Pulmonary artery endothelial cell (primary cell): Measurements from ENCODE around the gene ZNF506. TPM values are rescaled to one million over a fixed set of nuclear protein-coding genes. Genes with fewer than 3 reads are reported as not detected.
"Not testable (repeated sequence)": the region's sequence is repeated elsewhere in the genome, so short reads cannot be mapped to it uniquely, and the experiment has no call there.

Source experiments
- DNase-seq: peaks from one replicate; pipeline ENCODE4 v3.0.0-alpha.2; 2011; ENCODE audit warnings: low read depth, low spot score
- total RNA-seq: library from RNA; depleted of rRNA; stranded (reverse); fragments of >200 nt; gene quantifications from 2 replicates; pipeline ENCODE4 v1.2.3, GENCODE V29; 2014

Gene ZNF506
- total RNA-seq, 1 donor from 2014 or later = 1.4 TPM

- no peak for DNase-seq
Observed at GRCh38 chr19:19745496-19746285, 75.9 kb downstream of the ZNF506 start.

GRCh38 chr19:19744641-19745040 lies 76.9 kb downstream of the ZNF506 start:
- DNase-seq = no peak

GRCh38 chr19:19743921-19744320 lies 77.6 kb downstream of the ZNF506 start:
- not testable (repeated sequence) for DNase-seq

- no peak for DNase-seq
Observed at GRCh38 chr19:19743176-19743575, 78.4 kb downstream of the ZNF506 start.

GRCh38 chr19:19742773-19743172 lies 78.8 kb downstream of the ZNF506 start:
- no peak for DNase-seq

Other genes starting within 250 kb of the ZNF506 start
- 0.07 TPM in 2 replicates for gene PBX4, start 203.1 kb downstream of the ZNF506 start, total RNA-seq
- gene LPAR2, start 193.5 kb downstream of the ZNF506 start, total RNA-seq = 0.33 and 0.53 TPM in 2 replicates
- 7.2 and 9.2 TPM in 2 replicates for gene GMIP, start 178.1 kb downstream of the ZNF506 start, total RNA-seq
- gene ATP13A1, start 158.1 kb downstream of the ZNF506 start, total RNA-seq = 21.9 and 26.6 TPM in 2 replicates
- 11.0 and 15.7 TPM in 2 replicates for gene ZNF101, start 152.9 kb downstream of the ZNF506 start, total RNA-seq
- 3.7 and 5.2 TPM in 2 replicates for gene ZNF14, start 88.6 kb downstream of the ZNF506 start, total RNA-seq
- 1.7 and 3.5 TPM in 2 replicates for gene ZNF253, start 44.1 kb upstream of the ZNF506 start, total RNA-seq
- 3.9 and 7.3 TPM in 2 replicates for gene ZNF93, start 79.2 kb upstream of the ZNF506 start, total RNA-seq
- gene ZNF682, start 217.8 kb upstream of the ZNF506 start, total RNA-seq = 0.53 and 1.7 TPM in 2 replicates